ENCODE results near the gene ZMIZ2.
"Not testable (repeated sequence)": the region's sequence is repeated elsewhere in the genome, so short reads cannot be mapped to it uniquely, and the experiment has no call there.

Gene ZMIZ2

GRCh38 chr7:44774486-44774885 is 25.8 kb downstream of the ZMIZ2 start:
- DNase-seq (ENCODE audit: low read depth) = not testable (repeated sequence)

GRCh38 chr7:44775383-44776107 is 26.9 kb downstream of the ZMIZ2 start:
- DNase-seq (ENCODE audit: low read depth) = no peak

- DNase-seq (ENCODE audit: low read depth) = no peak
Measured at GRCh38 chr7:44776211-44776610, 27.6 kb downstream of the ZMIZ2 start.

- DNase-seq (ENCODE audit: low read depth) = no peak
Measured at GRCh38 chr7:44782460-44782859, 33.8 kb downstream of the ZMIZ2 start.

GRCh38 chr7:44783407-44783806 is 34.8 kb downstream of the ZMIZ2 start:
- no peak for DNase-seq (ENCODE audit: low read depth)

- DNase-seq (ENCODE audit: low read depth) = no peak
Measured at GRCh38 chr7:44784364-44784763, 35.7 kb downstream of the ZMIZ2 start.

GRCh38 chr7:44785218-44785617 is 36.6 kb downstream of the ZMIZ2 start:
- not testable (repeated sequence) for DNase-seq (ENCODE audit: low read depth)

GRCh38 chr7:44787041-44787440 is 38.4 kb downstream of the ZMIZ2 start:
- DNase-seq (ENCODE audit: low read depth) = no peak

- no peak for DNase-seq (ENCODE audit: low read depth)
Measured at GRCh38 chr7:44787762-44788161, 39.1 kb downstream of the ZMIZ2 start.

GRCh38 chr7:44789990-44790389 is 41.3 kb downstream of the ZMIZ2 start:
- no peak for DNase-seq (ENCODE audit: low read depth)

GRCh38 chr7:44791278-44792219 is 42.9 kb downstream of the ZMIZ2 start:
- no peak for DNase-seq (ENCODE audit: low read depth)

- no peak for DNase-seq (ENCODE audit: low read depth)
Measured at GRCh38 chr7:44793919-44794318, 45.3 kb downstream of the ZMIZ2 start.

GRCh38 chr7:44794331-44794730 is 45.7 kb downstream of the ZMIZ2 start:
- DNase-seq (ENCODE audit: low read depth) = no peak

GRCh38 chr7:44796034-44796503 is 47.4 kb downstream of the ZMIZ2 start:
- no peak for DNase-seq (ENCODE audit: low read depth)

GRCh38 chr7:44796504-44797328 is 48.1 kb downstream of the ZMIZ2 start, which contains the start of gene PPIA:
Gene PPIA (plus strand): TSS chr7:44796681. CDS start chr7:44796725, 44 bp downstream.
- peak; percentile 98 for DNase-seq (ENCODE audit: low read depth)

- peak; percentile 69 for DNase-seq (ENCODE audit: low read depth)
Measured at GRCh38 chr7:44797329-44798258, 48.9 kb downstream of the ZMIZ2 start.

- no peak for DNase-seq (ENCODE audit: low read depth)
Measured at GRCh38 chr7:44798649-44799305, 50.1 kb downstream of the ZMIZ2 start.

- DNase-seq (ENCODE audit: low read depth) = no peak
Measured at GRCh38 chr7:44799939-44800338, 51.3 kb downstream of the ZMIZ2 start.

- no peak for DNase-seq (ENCODE audit: low read depth)
Measured at GRCh38 chr7:44801890-44802289, 53.2 kb downstream of the ZMIZ2 start.

GRCh38 chr7:44802418-44803025 is 53.9 kb downstream of the ZMIZ2 start:
- no peak for DNase-seq (ENCODE audit: low read depth)

Data from stimulated activated CD8-positive, alpha-beta memory T cell treated with anti-CD3 and anti-CD28 coated beads, Interleukin-12 subunit alpha, Interleukin-12 subunit beta, amount 100 ng/mL, for 4 hours (primary cell).